Measurements from ENCODE around the gene ADAM12. TPM values are rescaled to one million over a fixed set of nuclear protein-coding genes. Genes with fewer than 3 reads are reported as not detected.

The ADAM12 gene
- total RNA-seq, 1 experiment from 2014 or later, result not detected

- RAD21 ChIA-PET (ENCODE audit: low non-redundant PET in 1 of 2, low total read pairs in 2 of 2, uncharacterized antibody in 2 of 2, unreplicated experiment in 2 of 2), result no interaction called here
- Histone ChIP-seq H4K20me1 (ENCODE audit: insufficient read depth) (no peaks in the 10 kb centered on the region), H3K4me2 (ENCODE audit: low read length) (no peak overlapping the region), H3K27ac (ENCODE audit: low read depth, low read length) (no peak overlapping the region), H2AFZ (ENCODE audit: low read depth, low read length, poor library complexity, severe bottlenecking) (no peak overlapping the region), H3K9me2 (ENCODE audit: insufficient read depth) (no peaks in the 10 kb centered on the region), H3K4me3 (replicated peaks in 1 of 2; ENCODE audit: low read depth in 1 of 2, low read length in 2 of 2) (no peak overlapping the region), H3K36me3 (ENCODE audit: control insufficient read depth in 1 of 2, insufficient read depth in 2 of 2, low read length in 2 of 2) (no peaks in the 10 kb centered on the region), H3K79me2 (ENCODE audit: insufficient read depth, low read length) (no peaks in the 10 kb centered on the region), H3K9me3 (ENCODE audit: control insufficient read depth in 1 of 2, insufficient read depth in 1 of 2, low read depth in 1 of 2, low read length in 2 of 2) (no peaks in the 10 kb centered on the region), H3K9ac (ENCODE audit: low read length) (no peak overlapping the region), H3K4me1 (ENCODE audit: control insufficient read depth in 1 of 2, insufficient read depth in 2 of 2, low read length in 2 of 2) (no peaks in the 10 kb centered on the region), H3K27me3 (ENCODE audit: insufficient read depth, low read length) (peaks cover 37% of the 10 kb centered on the region; the same call in 1 of the 2 replicates)
- DNase-seq (ENCODE audit: low read depth, low spot score) (no peak), ATAC-seq (no peak)
- intact Hi-C loops (cut with micrococcal nuclease), result no loop called here
- BruUV-seq (replicated peaks), result no TSS peak
- TF ChIP-seq JUND (IDR thresholded peaks at IDR 0.05) (no peak), EZH2 (IDR thresholded peaks at IDR 0.05) (no peak), POLR2A (IDR thresholded peaks at IDR 0.05; ENCODE audit: borderline replicate concordance, extremely low read depth, insufficient read depth, insufficient read length) (no peak), YY1 (IDR thresholded peaks at IDR 0.05; ENCODE audit: extremely low read depth, insufficient replicate concordance, low read depth, low read length) (no peak), EZH2phosphoT487 (IDR thresholded peaks at IDR 0.05; ENCODE audit: borderline replicate concordance) (no peak), ELF1 (IDR thresholded peaks at IDR 0.05; ENCODE audit: borderline replicate concordance, low read depth) (no peak), TCF7L2 (IDR thresholded peaks at IDR 0.05; ENCODE audit: borderline replicate concordance, extremely low read depth, insufficient read depth, insufficient read length) (no peak), SIN3A (IDR thresholded peaks at IDR 0.05; ENCODE audit: low read depth) (no peak), MAX (IDR thresholded peaks at IDR 0.05) (no peak), POLR2AphosphoS5 (IDR thresholded peaks at IDR 0.05; ENCODE audit: low read depth, low read length) (no peak), ZNF274 (IDR thresholded peaks at IDR 0.05; ENCODE audit: low read depth, low read length) (no peak), ATF3 (IDR thresholded peaks at IDR 0.05) (no peak), EGR1 (IDR thresholded peaks at IDR 0.05; ENCODE audit: low read depth) (no peak), CBX3 (IDR thresholded peaks at IDR 0.05; ENCODE audit: low read depth) (no peak), ZFX (IDR thresholded peaks at IDR 0.05) (no peak), SRF (IDR thresholded peaks at IDR 0.05; ENCODE audit: low read depth) (no peak), SP1 (IDR thresholded peaks at IDR 0.05; ENCODE audit: low read depth) (no peak)
- TF ChIP-seq, protein P1, sequence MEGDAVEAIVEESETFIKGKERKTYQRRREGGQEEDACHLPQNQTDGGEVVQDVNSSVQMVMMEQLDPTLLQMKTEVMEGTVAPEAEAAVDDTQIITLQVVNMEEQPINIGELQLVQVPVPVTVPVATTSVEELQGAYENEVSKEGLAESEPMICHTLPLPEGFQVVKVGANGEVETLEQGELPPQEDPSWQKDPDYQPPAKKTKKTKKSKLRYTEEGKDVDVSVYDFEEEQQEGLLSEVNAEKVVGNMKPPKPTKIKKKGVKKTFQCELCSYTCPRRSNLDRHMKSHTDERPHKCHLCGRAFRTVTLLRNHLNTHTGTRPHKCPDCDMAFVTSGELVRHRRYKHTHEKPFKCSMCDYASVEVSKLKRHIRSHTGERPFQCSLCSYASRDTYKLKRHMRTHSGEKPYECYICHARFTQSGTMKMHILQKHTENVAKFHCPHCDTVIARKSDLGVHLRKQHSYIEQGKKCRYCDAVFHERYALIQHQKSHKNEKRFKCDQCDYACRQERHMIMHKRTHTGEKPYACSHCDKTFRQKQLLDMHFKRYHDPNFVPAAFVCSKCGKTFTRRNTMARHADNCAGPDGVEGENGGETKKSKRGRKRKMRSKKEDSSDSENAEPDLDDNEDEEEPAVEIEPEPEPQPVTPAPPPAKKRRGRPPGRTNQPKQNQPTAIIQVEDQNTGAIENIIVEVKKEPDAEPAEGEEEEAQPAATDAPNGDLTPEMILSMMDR (IDR thresholded peaks at IDR 0.05 in 2 of 3, conservative IDR thresholded peaks at IDR 0.05 in 1 of 3; ENCODE audit: borderline replicate concordance in 1 of 3, insufficient read depth in 1 of 3, low read depth in 2 of 3, low read length in 2 of 3), result no peak
- TF ChIP-seq, protein P2, sequence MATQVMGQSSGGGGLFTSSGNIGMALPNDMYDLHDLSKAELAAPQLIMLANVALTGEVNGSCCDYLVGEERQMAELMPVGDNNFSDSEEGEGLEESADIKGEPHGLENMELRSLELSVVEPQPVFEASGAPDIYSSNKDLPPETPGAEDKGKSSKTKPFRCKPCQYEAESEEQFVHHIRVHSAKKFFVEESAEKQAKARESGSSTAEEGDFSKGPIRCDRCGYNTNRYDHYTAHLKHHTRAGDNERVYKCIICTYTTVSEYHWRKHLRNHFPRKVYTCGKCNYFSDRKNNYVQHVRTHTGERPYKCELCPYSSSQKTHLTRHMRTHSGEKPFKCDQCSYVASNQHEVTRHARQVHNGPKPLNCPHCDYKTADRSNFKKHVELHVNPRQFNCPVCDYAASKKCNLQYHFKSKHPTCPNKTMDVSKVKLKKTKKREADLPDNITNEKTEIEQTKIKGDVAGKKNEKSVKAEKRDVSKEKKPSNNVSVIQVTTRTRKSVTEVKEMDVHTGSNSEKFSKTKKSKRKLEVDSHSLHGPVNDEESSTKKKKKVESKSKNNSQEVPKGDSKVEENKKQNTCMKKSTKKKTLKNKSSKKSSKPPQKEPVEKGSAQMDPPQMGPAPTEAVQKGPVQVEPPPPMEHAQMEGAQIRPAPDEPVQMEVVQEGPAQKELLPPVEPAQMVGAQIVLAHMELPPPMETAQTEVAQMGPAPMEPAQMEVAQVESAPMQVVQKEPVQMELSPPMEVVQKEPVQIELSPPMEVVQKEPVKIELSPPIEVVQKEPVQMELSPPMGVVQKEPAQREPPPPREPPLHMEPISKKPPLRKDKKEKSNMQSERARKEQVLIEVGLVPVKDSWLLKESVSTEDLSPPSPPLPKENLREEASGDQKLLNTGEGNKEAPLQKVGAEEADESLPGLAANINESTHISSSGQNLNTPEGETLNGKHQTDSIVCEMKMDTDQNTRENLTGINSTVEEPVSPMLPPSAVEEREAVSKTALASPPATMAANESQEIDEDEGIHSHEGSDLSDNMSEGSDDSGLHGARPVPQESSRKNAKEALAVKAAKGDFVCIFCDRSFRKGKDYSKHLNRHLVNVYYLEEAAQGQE (IDR thresholded peaks at IDR 0.05; ENCODE audit: low read depth), result no peak
- CTCF ChIA-PET, result no interaction called here
- POLR2A ChIA-PET, result no interaction called here
Observed at GRCh38 chr10:126391192-126391885, 3.1 kb upstream of the ADAM12 start.
